Measurements from ENCODE around the gene PTPRM.

- no peak for TF ChIP-seq CTCF (IDR thresholded peaks at IDR 0.05; ENCODE audit: low read depth, low read length, poor library complexity, severe bottlenecking)
- TF ChIP-seq EZH2phosphoT487 (IDR thresholded peaks at IDR 0.05; ENCODE audit: borderline replicate concordance, low read length), result no peak
These were observed 489.6 kb downstream of the PTPRM start for GRCh38 chr18:8056723-8057122.
